Upper lobe of left lung (tissue), 6 donors: ENCODE results near the gene IL7R. TPM values are rescaled to one million over a fixed set of nuclear protein-coding genes. Genes with fewer than 3 reads are reported as not detected.

Experiments used
- ATAC-seq, 2 donors: fragments of 200-7000 bp; cut with Tn5 transposase; one replicate each; pipeline ENCODE4 v1.9.1; 2022; ENCODE audit warnings: mild to moderate bottlenecking in 2 of 2, moderate library complexity in 2 of 2; ENCODE audit not compliant: low FRiP score in 2 of 2
- DNase-seq, 2 donors: peaks; one replicate each; pipeline ENCODE4 v3.0.0-alpha.2; 2019 to 2020
- H3K27ac ChIP-seq, 4 donors: fragments of 200-600 bp; sonication (generic); one replicate each; pipeline ENCODE4 v1.5.1; 2016 to 2019
- H3K27me3 ChIP-seq, 4 donors: fragments of 200-600 bp; sonication (generic); one replicate each; pipeline ENCODE4 v1.5.1; 2017 to 2019
- H3K36me3 ChIP-seq, 4 donors: fragments of 200-600 bp; sonication (generic); one replicate each; pipeline ENCODE4 v1.5.1; 2016 to 2019
- H3K4me1 ChIP-seq, 4 donors: fragments of 200-600 bp; sonication (generic); one replicate each; pipeline ENCODE4 v1.5.1; 2018 to 2019
- H3K4me3 ChIP-seq, 4 donors: fragments of 200-600 bp; sonication (generic); one replicate each; pipeline ENCODE4 v1.5.1; 2017 to 2019; ENCODE audit warnings: mild to moderate bottlenecking in 2 of 4, moderate library complexity in 1 of 4
- H3K9me3 ChIP-seq, 4 donors: fragments of 200-600 bp; sonication (generic); one replicate each; pipeline ENCODE4 v1.5.1; 2018 to 2019
- CTCF ChIP-seq, 6 experiments: fragments of 450-650 bp in 4 of 6; fragments of 200-600 bp in 2 of 6; sonication (generic) in 2 of 6; IDR thresholded peaks; one replicate each; pipeline ENCODE4 v1.5.1; 2016 to 2019; ENCODE audit warnings: antibody characterized with exemption in 6 of 6
- EP300 ChIP-seq, 4 donors: sonication (generic); formaldehyde crosslinking; IDR thresholded peaks; one replicate each; pipeline ENCODE4 v1.5.1; 2017; ENCODE audit warnings: antibody characterized with exemption in 4 of 4, control low read depth in 2 of 4
- POLR2A ChIP-seq, 4 donors: fragments of 450-650 bp; IDR thresholded peaks; one replicate each; pipeline ENCODE4 v1.5.1; 2016 to 2017; ENCODE audit warnings: antibody characterized with exemption in 4 of 4, mild to moderate bottlenecking in 2 of 4
- POLR2AphosphoS5 ChIP-seq, 2 donors: sonication (generic); formaldehyde crosslinking; IDR thresholded peaks; one replicate each; pipeline ENCODE4 v1.5.1; 2017; ENCODE audit warnings: antibody characterized with exemption in 2 of 2
- WGBS, 2 donors: methylation state at CpG; one replicate each; pipeline ENCODE4 v1.1.5; 2017 to 2018; 5-methylcytosine and 5-hydroxymethylcytosine counted together
- total RNA-seq, 6 donors: library from RNA; depleted of rRNA in 4 of 6; stranded (reverse); fragments of >200 nt in 4 of 6; gene quantifications; one replicate each; pipeline versions ENCODE4 v1.1.0 to v1.2.1, GENCODE V29; 2016 to 2021
- donor health status: DM: no; HTN: no; CAD: no; lungs with moderate emphysema.
- donor health status: DM: no; HTN: yes; CAD: no; lungs with severe emphysema.

Gene IL7R
- total RNA-seq, 6 donors from 2014 or later: 86.8 to 139 (median 94.7) TPM

GRCh38 chr5:35847961-35848360, 8.7 kb upstream of the IL7R start:
- no peak for ATAC-seq

GRCh38 chr5:35849860-35850259, 6.8 kb upstream of the IL7R start:
- Histone ChIP-seq H3K36me3 (no peaks in the 10 kb centered on the region), H3K27me3 (no peaks in the 10 kb centered on the region), H3K4me3 (no peak overlapping the region), H3K27ac (no peak overlapping the region), H3K4me1 (peaks cover 10 to 23% (median 14%) of the 10 kb centered on the region in 4 donors), H3K9me3 (peaks cover 0 to 10% (median 8%) of the 10 kb centered on the region in 4 donors)
- DNase-seq (no peak), ATAC-seq (no peak)
- TF ChIP-seq POLR2A (IDR thresholded peaks at IDR 0.05): no peak
- TF ChIP-seq CTCF (IDR thresholded peaks at IDR 0.05): no peak
- TF ChIP-seq EP300 (IDR thresholded peaks at IDR 0.05): no peak
- TF ChIP-seq POLR2AphosphoS5 (IDR thresholded peaks at IDR 0.05): no peak
- WGBS, 2 donors: 82 to 87% methylated on average over 6 of the region's 6 CpGs

More at GRCh38 chr5:35847961-35848360, 8.7 kb upstream of the IL7R start:
- 53 to 57% methylated on average over 3 of the region's 3 CpGs for WGBS, 2 donors
- Histone ChIP-seq H3K36me3 (no peaks in the 10 kb centered on the region), H3K27ac (peak overlapping the region in 1 of 4 donors; percentile 57), H3K4me1 (peaks cover 8 to 16% (median 12%) of the 10 kb centered on the region in 4 donors), H3K27me3 (no peaks in the 10 kb centered on the region), H3K4me3 (no peak overlapping the region), H3K9me3 (peaks cover 0 to 14% (median 10%) of the 10 kb centered on the region in 4 donors)
- no peak for DNase-seq
- TF ChIP-seq CTCF (IDR thresholded peaks at IDR 0.05) (no peak), POLR2AphosphoS5 (IDR thresholded peaks at IDR 0.05) (no peak), EP300 (IDR thresholded peaks at IDR 0.05) (no peak), POLR2A (IDR thresholded peaks at IDR 0.05) (no peak)

GRCh38 chr5:35850967-35851680, 5.6 kb upstream of the IL7R start:
- WGBS, 2 donors: 58 to 63% methylated on average over 8 of the region's 8 CpGs
- Histone ChIP-seq H3K27me3 (no peaks in the 10 kb centered on the region), H3K27ac (peak overlapping the region in 3 of 4 donors; percentile 20 to 86 (median 58)), H3K4me3 (peak overlapping the region in 3 of 4 donors; percentile 5 to 31 (median 15)), H3K36me3 (no peaks in the 10 kb centered on the region), H3K9me3 (no peaks in the 10 kb centered on the region), H3K4me1 (peaks cover 13 to 23% (median 15%) of the 10 kb centered on the region in 4 donors)
- DNase-seq: no peak
- TF ChIP-seq POLR2AphosphoS5 (IDR thresholded peaks at IDR 0.05): no peak
- no peak for ATAC-seq

GRCh38 chr5:35852084-35852734, 4.5 kb upstream of the IL7R start:
- Histone ChIP-seq H3K9me3 (no peaks in the 10 kb centered on the region), H3K27ac (peak overlapping the region; percentile 20 to 92 (median 69)), H3K4me3 (no peak overlapping the region), H3K27me3 (no peaks in the 10 kb centered on the region), H3K4me1 (peaks cover 13 to 23% (median 16%) of the 10 kb centered on the region in 4 donors), H3K36me3 (no peaks in the 10 kb centered on the region)
- ATAC-seq: peak in 1 of 2 donors; percentile 17
- DNase-seq: peak in 1 of 2 donors; percentile 6
- WGBS, 2 donors: 41 to 53% methylated on average over 5 to 8 of the region's 8 CpGs
- no peak for TF ChIP-seq CTCF (IDR thresholded peaks at IDR 0.05)
- no peak for TF ChIP-seq EP300 (IDR thresholded peaks at IDR 0.05)
- TF ChIP-seq POLR2A (IDR thresholded peaks at IDR 0.05): no peak
- no peak for TF ChIP-seq POLR2AphosphoS5 (IDR thresholded peaks at IDR 0.05)

GRCh38 chr5:35852773-35853172, 3.9 kb upstream of the IL7R start:
- Histone ChIP-seq H3K4me1 (peaks cover 13 to 23% (median 16%) of the 10 kb centered on the region in 4 donors), H3K9me3 (no peaks in the 10 kb centered on the region), H3K27me3 (no peaks in the 10 kb centered on the region), H3K36me3 (no peaks in the 10 kb centered on the region), H3K27ac (peak overlapping the region; percentile 45 to 92 (median 66)), H3K4me3 (no peak overlapping the region)
- TF ChIP-seq POLR2A (IDR thresholded peaks at IDR 0.05) (no peak), POLR2AphosphoS5 (IDR thresholded peaks at IDR 0.05) (no peak), CTCF (IDR thresholded peaks at IDR 0.05) (no peak), EP300 (IDR thresholded peaks at IDR 0.05) (no peak)
- ATAC-seq (no peak), DNase-seq (no peak)
